ENCODE results near the gene NYAP2. TPM values are rescaled to one million over a fixed set of nuclear protein-coding genes. Genes with fewer than 3 reads are reported as not detected.

Gene NYAP2
- total RNA-seq, 2 experiments from 2014 or later, result 0.09 TPM; not detected in 1

GRCh38 chr2:225501022-225501421 is 101.5 kb downstream of the NYAP2 start:
- no peaks in the 10 kb centered on the region for H4K20me1 ChIP-seq (ENCODE audit: insufficient read depth, low read length)
- H3K36me3 ChIP-seq (ENCODE audit: insufficient read depth, low read length), result no peaks in the 10 kb centered on the region
- no peak overlapping the region for H3K4me3 ChIP-seq (ENCODE audit: low read depth, low read length, poor library complexity, severe bottlenecking)
- intact Hi-C loops (cut with micrococcal nuclease; ENCODE audit: unreplicated experiment), result no loop called here
- H2AFZ ChIP-seq (ENCODE audit: low read length), result no peak overlapping the region
- ChIA-PET POLR2A (no interaction called here), CTCF (ENCODE audit: unreplicated experiment) (no interaction called here)
- no peak for DNase-seq (ENCODE audit: low spot score)
- H3K27ac ChIP-seq (ENCODE audit: low read depth, low read length, poor library complexity, severe bottlenecking), result no peak overlapping the region
- TF ChIP-seq EZH2phosphoT487 (IDR thresholded peaks at IDR 0.05; ENCODE audit: borderline replicate concordance, low read depth, low read length), result no peak
- TF ChIP-seq, protein P1, sequence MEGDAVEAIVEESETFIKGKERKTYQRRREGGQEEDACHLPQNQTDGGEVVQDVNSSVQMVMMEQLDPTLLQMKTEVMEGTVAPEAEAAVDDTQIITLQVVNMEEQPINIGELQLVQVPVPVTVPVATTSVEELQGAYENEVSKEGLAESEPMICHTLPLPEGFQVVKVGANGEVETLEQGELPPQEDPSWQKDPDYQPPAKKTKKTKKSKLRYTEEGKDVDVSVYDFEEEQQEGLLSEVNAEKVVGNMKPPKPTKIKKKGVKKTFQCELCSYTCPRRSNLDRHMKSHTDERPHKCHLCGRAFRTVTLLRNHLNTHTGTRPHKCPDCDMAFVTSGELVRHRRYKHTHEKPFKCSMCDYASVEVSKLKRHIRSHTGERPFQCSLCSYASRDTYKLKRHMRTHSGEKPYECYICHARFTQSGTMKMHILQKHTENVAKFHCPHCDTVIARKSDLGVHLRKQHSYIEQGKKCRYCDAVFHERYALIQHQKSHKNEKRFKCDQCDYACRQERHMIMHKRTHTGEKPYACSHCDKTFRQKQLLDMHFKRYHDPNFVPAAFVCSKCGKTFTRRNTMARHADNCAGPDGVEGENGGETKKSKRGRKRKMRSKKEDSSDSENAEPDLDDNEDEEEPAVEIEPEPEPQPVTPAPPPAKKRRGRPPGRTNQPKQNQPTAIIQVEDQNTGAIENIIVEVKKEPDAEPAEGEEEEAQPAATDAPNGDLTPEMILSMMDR (conservative IDR thresholded peaks at IDR 0.05; ENCODE audit: low read length), result no peak
- no peaks in the 10 kb centered on the region for H3K9me2 ChIP-seq (ENCODE audit: insufficient read depth, low read length)
- BruUV-seq (replicated peaks), result no TSS peak
- no peak overlapping the region for H3K4me2 ChIP-seq (ENCODE audit: low read length)
- H3K79me2 ChIP-seq (ENCODE audit: insufficient read depth, low read depth, low read length), result no peaks in the 10 kb centered on the region
- H3K4me1 ChIP-seq (ENCODE audit: insufficient read depth, low read length, poor library complexity, severe bottlenecking), result no peaks in the 10 kb centered on the region
- no peaks in the 10 kb centered on the region for H3K9me3 ChIP-seq (ENCODE audit: low read length)

DNA sequence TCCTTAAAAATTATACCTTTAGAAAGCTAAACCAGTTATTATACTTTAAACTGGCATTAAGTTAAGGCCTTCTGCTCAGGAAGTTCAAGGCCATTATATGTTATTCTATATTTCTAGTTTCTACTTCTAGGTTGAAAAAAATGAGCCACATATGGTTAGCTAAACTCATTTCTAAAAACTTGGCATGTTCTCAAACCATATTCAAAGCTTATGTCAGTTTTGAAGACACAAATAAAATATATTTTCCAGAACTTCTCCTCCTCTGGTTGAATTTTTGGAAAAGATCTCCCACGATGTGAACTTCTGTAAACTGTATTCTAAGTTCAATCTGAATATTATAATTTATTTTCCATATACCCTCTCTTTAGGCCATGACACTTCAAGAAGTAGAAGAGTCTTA is 103.5 kb downstream of the NYAP2 start:
- Histone ChIP-seq H3K4me3 (ENCODE audit: low read depth, low read length, poor library complexity, severe bottlenecking) (no peak overlapping the region), H3K27ac (ENCODE audit: low read depth, low read length, poor library complexity, severe bottlenecking) (no peak overlapping the region), H3K4me1 (ENCODE audit: insufficient read depth, low read length, poor library complexity, severe bottlenecking) (no peaks in the 10 kb centered on the region), H3K4me2 (ENCODE audit: low read length) (no peak overlapping the region), H3K9me2 (ENCODE audit: insufficient read depth, low read length) (no peaks in the 10 kb centered on the region), H4K20me1 (ENCODE audit: insufficient read depth, low read length) (no peaks in the 10 kb centered on the region), H3K9me3 (ENCODE audit: low read length) (no peaks in the 10 kb centered on the region), H2AFZ (ENCODE audit: low read length) (no peak overlapping the region), H3K36me3 (ENCODE audit: insufficient read depth, low read length) (no peaks in the 10 kb centered on the region), H3K79me2 (ENCODE audit: insufficient read depth, low read depth, low read length) (no peaks in the 10 kb centered on the region)
- CTCF ChIA-PET (ENCODE audit: unreplicated experiment), result no interaction called here
- BruUV-seq (replicated peaks), result no TSS peak
- no peak for DNase-seq (ENCODE audit: low spot score)
- intact Hi-C loops (cut with micrococcal nuclease; ENCODE audit: unreplicated experiment), result no loop called here
- no peak for TF ChIP-seq EZH2phosphoT487 (IDR thresholded peaks at IDR 0.05; ENCODE audit: borderline replicate concordance, low read depth, low read length)
- TF ChIP-seq, protein P1 (conservative IDR thresholded peaks at IDR 0.05; ENCODE audit: low read length), result no peak
- POLR2A ChIA-PET, result interaction anchor here (1.1 kb wide), 1 partner anchor 104 kb away, joined by 3 read pairs; no protein-coding TSS in a partner anchor

- H3K9me3 ChIP-seq (ENCODE audit: low read length), result no peaks in the 10 kb centered on the region
- TF ChIP-seq, protein P1 (conservative IDR thresholded peaks at IDR 0.05; ENCODE audit: low read length), result no peak
- TF ChIP-seq EZH2phosphoT487 (IDR thresholded peaks at IDR 0.05; ENCODE audit: borderline replicate concordance, low read depth, low read length), result no peak
- H3K27ac ChIP-seq (ENCODE audit: low read depth, low read length, poor library complexity, severe bottlenecking), result no peak overlapping the region
- no peaks in the 10 kb centered on the region for H3K9me2 ChIP-seq (ENCODE audit: insufficient read depth, low read length)
- no peaks in the 10 kb centered on the region for H3K36me3 ChIP-seq (ENCODE audit: insufficient read depth, low read length)
- ChIA-PET CTCF (ENCODE audit: unreplicated experiment) (no interaction called here), POLR2A (no interaction called here)
- H3K4me2 ChIP-seq (ENCODE audit: low read length), result no peak overlapping the region
- no peaks in the 10 kb centered on the region for H3K4me1 ChIP-seq (ENCODE audit: insufficient read depth, low read length, poor library complexity, severe bottlenecking)
- no peak for DNase-seq (ENCODE audit: low spot score)
- no TSS peak for BruUV-seq (replicated peaks)
- H2AFZ ChIP-seq (ENCODE audit: low read length), result no peak overlapping the region
- H3K79me2 ChIP-seq (ENCODE audit: insufficient read depth, low read depth, low read length), result no peaks in the 10 kb centered on the region
- no peaks in the 10 kb centered on the region for H4K20me1 ChIP-seq (ENCODE audit: insufficient read depth, low read length)
- intact Hi-C loops (cut with micrococcal nuclease; ENCODE audit: unreplicated experiment), result no loop called here
- no peak overlapping the region for H3K4me3 ChIP-seq (ENCODE audit: low read depth, low read length, poor library complexity, severe bottlenecking)
These were observed 111.3 kb downstream of the NYAP2 start for GRCh38 chr2:225510796-225511195.

Measured in OCI-LY7 (cell line).